PC-3 (cell line): ENCODE results near the gene SRRM3.

Experiments used
- EZH2 ChIP-seq: fragments of 300-600 bp; sonication (generic); IDR thresholded peaks from one replicate; pipeline ENCODE4 v1.6.1; 2017; ENCODE audit warnings: antibody characterized with exemption, mild to moderate bottlenecking, low read length; ENCODE audit not compliant: unreplicated experiment
- TF ChIP-seq, protein P1 (sequence below): fragments of 300-600 bp; sonication (generic); conservative IDR thresholded peaks from 2 replicates; pipeline ENCODE4 v1.5.1; 2017; ENCODE audit warnings: antibody characterized with exemption, low read depth, mild to moderate bottlenecking, low read length

- TF ChIP-seq, protein P1, sequence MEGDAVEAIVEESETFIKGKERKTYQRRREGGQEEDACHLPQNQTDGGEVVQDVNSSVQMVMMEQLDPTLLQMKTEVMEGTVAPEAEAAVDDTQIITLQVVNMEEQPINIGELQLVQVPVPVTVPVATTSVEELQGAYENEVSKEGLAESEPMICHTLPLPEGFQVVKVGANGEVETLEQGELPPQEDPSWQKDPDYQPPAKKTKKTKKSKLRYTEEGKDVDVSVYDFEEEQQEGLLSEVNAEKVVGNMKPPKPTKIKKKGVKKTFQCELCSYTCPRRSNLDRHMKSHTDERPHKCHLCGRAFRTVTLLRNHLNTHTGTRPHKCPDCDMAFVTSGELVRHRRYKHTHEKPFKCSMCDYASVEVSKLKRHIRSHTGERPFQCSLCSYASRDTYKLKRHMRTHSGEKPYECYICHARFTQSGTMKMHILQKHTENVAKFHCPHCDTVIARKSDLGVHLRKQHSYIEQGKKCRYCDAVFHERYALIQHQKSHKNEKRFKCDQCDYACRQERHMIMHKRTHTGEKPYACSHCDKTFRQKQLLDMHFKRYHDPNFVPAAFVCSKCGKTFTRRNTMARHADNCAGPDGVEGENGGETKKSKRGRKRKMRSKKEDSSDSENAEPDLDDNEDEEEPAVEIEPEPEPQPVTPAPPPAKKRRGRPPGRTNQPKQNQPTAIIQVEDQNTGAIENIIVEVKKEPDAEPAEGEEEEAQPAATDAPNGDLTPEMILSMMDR, result no peak
- no peak for TF ChIP-seq EZH2
Observed at GRCh38 chr7:76278540-76278939, 76.8 kb downstream of the SRRM3 start.
